Measurements from ENCODE around the gene TAOK1.
A peak's percentile ranks its signal among the peaks of the same experiment; 100 is the strongest.

TAOK1 gene

DNA sequence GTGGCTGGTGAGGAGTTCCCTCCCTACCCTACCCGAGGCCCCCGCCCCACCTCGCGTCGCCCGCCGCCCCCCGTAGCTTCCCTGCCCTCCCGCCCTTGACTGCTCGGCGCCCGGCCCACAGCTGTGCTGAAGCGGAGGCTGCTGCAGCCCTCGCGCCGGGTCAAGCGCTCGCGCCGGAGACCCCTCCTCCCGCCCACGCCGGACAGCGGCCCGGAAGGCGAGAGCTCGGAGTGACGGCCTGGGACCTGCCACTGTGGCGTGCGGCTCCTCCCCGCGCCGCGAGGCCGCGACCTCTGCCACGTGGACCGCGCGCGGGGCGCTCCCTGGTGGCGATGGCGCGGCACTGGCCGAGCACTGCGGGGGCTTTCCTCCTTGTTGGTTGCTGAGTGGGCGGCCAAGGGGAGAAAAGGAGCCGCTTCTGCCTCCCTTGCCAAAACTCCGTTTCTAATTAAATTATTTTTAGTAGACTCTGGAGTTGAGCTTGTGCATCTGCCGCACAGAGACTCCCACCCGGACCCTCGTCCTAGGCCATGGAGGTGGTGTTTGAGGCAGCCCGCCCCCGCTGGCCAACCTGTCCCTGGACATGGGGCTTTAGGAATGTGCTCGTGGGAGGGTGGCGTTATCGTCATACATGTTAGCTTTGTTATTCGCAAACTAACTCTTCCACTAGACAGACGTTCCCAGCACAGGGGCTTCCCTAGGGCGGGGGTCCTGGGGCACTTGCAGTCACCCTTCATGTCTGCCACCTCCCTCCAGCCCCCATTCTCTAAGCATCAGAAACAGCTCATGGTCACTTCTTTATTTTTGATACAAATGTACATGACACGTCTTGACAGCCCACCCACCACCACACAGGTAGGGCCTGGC is 182.8 kb downstream of the TAOK1 start:
- DNase-seq, result peak; percentile 65

DNA sequence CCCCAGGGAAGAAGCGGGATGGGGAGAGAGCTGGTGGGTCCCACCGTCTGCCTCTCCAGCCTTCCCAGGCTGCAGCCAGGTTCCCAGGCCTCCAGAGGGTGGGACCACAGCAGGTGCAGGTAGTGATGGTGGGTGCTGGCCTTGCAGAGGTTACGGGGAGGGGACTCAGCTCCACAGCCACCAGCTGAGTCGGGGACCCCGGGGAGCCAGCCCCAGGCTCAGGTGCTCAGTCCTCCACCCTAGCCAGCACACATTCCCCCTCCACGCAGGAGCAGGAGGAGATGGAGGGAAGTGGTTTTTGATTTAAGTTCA is 183.4 kb downstream of the TAOK1 start:
- no peak for DNase-seq

DNA sequence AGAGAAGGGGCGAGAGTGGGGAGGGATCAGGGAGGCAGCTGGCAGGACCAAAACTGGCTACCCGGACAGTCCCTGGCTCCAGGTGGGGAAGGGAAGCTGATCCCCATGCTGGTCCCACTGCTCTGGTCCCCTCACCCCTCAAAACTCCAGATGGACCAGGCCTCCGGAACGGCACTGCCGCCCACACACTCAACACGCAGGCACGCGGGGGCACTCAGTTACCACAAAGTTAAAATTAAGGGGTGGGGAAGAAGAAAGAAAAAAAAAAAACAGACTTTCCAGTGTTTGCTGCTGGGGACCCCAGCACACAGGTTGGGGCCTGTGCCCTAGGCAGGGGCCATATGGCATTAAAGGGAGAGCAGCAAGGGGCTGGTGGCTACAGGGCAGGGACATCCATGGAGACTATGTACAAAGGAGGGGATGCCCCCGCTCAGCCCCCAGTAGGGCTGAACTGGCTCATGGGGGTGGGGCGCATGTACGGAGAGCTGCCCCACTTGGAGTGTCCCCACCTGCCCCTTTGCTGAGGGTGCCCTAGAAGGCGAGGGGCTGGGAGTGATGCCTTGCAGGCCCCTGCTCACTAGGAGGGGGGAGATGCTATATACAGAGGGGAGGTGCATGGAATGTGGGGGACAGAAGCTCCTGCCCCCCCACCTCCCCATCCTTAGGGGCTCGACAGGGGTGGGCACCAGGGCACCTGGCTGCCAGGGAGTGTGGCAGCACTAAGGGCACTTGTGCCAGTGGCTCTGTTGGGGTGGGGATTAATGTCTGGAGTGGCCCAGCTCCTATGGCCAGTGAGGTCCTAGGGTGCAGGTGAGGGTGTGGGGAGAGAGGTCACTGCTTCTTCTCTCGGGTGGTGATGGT is 183.9 kb downstream of the TAOK1 start:
- DNase-seq, result no peak

DNA sequence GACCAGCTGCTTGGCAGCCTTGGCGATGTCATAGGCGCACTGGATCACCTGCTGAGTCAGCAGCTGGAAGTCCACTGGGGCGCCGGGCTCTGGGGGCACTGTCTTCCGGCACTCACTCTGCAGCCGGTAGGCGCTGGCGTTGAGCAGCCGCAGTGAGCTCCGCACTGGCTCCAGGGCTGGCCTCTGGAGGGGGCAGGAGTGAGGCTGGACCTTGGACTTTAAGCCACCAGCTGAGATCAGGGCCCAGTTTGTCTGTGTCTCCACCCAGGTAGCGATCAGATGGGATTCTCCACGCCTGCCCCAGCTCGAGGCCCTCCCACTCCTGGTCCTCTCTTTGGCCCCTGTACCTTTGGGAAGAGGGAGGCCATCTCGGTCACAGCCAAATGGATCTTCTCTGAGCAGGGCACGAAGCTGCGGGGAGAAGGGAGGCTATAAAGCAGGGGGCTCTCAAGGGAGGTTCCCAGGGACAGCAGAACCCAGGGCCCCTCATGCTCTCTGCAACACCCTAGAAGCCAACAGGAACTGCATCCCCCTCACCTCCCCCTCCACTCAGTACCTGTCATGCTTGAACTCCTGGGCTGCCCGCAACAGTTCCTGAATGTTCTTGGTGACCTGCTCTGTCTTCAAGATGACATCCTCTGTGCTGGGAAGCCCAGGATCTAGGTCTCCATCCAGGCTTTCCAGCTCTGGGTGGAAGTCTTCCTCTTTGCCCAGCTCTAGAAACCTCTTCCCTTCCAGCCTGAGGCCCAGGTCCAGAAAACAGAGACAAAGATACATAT is 184.8 kb downstream of the TAOK1 start:
- DNase-seq, result no peak

DNA sequence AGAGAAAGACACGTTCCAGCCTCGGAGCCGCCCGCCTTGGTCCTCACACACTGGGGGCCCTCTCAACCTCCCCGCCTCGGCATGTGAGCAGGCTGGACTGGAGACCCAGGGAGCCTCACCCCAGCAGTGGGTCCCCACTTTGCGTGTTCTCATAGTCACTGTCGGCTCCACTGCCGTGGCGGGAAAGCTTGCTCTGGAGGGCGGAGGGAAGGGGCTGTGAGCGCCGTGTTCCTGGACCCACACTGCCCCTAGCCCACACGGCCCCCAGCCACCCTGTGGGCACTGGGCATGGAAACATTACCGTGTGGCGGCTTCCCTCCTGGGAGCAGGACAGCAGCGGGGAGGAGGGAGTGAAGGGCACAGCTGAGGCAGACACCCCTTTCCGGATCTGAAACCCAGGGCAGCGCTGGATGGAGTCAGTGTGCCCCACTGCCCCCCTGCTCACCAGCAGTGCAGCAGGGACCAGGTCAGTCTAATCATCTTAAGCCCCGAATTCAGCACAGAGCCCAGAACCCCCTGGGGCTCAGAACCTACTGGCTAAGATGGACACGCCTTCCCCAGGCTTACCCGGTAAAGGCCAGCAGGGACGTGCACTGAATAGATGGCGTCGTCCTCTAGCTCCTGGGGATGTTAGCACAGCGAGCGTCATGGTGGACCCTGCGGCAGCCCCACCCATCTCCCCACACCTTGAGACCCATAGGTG is 185.5 kb downstream of the TAOK1 start:
- DNase-seq, result no peak

DNA sequence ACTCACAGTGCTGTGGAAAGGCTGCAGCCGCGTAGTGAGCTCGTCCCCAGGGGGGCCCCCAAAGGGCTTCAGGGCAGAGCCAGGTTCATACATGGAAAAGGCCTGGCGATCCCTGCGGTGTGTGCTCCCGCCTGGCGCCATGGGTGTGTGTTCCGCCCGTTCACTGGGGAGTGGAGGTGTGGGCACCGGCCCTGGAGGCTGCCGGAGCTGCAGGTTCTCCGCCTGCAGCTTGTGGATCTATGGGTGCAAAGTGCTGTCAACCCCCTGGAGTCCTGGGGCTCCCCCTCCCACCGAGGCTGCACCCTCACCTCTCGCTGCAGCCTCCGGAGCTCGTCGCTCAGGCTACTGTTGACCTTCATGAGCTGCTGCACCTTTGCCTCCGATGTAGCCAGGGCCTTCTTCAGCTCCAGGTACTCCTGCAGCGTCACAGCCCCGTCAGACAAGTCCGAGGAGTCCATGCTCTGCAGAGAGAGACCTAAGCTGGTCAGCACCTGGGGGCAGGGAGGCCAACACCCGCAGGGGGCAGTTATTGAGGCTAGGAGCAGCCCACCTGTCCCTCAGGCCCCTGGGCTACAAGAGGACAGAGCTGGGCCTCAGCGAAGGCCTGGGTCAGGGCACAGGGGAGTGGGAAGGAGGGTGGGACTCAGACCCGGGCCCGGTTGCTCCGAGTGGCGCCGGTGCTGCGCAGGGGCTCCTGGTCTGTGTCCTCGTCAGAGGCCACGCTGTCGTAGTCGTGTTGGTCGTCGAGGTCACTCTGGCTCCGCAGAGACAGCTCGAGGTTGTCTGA is 186.2 kb downstream of the TAOK1 start:
- DNase-seq, result no peak

DNA sequence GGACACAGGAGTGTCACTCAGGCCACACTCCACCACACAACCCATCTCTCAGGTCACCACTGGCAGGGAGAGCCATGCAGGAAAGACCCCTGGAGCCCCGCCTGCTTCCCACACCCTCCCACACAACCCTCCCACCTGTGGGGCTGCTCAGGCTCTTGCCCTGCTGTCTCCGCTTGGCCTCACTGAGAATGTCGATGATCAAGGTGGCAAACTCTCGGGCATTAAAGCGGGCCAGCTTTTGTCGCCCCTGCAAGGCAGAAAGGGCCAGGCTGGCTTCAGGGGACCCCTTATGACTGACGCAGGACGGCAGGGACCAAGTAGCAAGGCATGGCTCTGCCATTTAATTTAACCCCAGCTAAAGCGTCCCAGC is 186.8 kb downstream of the TAOK1 start:
- no peak for DNase-seq

DNA sequence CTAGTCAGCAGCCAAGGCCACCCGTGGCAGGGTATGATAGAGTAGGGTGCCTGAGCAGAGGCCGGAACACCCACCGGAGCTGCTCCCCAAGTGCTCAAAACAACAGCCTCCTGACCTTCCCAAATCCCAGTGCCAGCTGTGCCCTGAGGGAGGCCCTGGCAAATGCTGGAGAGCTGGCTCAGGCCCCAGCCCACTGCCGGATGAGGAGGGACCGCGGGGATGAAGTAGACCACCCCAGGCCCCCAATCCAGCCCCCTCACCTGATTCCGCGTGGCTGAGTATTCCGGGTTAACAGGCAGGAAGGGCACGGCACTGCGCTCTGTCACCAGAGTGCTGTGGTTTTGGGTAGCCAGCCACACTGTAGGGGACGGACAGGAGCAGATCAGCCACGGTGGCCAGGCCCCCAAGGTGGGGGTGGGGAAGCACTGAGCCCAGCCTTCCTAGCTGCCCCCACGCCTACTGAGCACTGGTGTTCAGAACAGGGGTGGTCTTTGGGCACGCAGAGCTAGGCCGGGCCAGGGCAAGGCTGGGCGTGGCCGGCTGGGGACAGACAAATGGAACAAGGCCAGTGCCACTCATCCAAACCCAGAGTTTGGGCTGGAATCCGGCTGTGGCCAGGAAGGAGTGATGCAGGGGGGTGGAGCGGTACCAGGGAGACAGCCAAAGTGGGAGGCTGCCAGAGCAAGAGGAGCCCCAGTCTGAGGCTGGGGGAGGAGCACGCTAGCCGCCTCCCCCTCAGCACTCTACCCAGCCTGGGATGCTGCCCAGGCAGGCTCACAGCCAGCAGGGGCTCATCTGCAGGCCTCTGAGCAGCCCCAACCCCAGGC is 187.4 kb downstream of the TAOK1 start:
- no peak for DNase-seq

GRCh38 chr17:29578626-29579485 is 188.7 kb downstream of the TAOK1 start:
- no peak for DNase-seq

GRCh38 chr17:29579866-29580771 is 190.0 kb downstream of the TAOK1 start:
- peak; percentile 76 for DNase-seq

- no peak for DNase-seq
Measured at GRCh38 chr17:29581583-29582253, 191.6 kb downstream of the TAOK1 start.

GRCh38 chr17:29582254-29582765 is 192.1 kb downstream of the TAOK1 start:
- DNase-seq, result no peak

- DNase-seq, result no peak
Measured at GRCh38 chr17:29582772-29583171, 192.6 kb downstream of the TAOK1 start.

GRCh38 chr17:29583324-29584248 is 193.4 kb downstream of the TAOK1 start:
- no peak for DNase-seq

DNA sequence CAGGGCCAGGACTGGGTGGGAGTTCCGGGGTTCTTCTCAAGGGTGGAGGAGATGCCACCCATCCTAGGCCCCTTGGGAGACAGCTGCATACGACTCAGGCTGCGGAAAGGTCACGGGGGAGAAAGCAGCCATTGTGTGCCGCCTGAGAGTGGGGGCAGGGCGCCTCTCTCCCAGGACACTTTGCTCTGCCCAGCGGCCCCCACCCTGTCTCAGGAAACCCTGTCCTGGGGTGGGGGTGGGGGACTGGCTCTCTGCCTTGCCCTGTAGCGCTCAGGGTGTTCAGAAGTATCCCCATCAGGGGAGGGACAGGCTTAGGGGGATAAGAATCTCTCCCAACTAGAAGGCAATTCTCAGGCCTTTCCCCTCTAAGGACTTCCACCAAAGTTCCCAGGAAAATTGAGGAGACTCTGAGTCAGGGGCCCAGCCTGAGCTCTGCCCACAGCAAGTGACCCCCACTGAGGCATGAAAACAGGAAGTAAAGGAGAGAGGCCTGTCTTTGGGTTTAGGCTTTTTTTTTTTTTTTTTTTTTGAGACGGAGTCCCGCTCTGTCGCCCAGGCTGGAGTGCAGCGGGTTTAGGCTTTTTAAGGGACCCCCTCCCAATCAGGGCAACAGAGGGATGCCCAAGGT is 194.4 kb downstream of the TAOK1 start:
- DNase-seq, result no peak

DNA sequence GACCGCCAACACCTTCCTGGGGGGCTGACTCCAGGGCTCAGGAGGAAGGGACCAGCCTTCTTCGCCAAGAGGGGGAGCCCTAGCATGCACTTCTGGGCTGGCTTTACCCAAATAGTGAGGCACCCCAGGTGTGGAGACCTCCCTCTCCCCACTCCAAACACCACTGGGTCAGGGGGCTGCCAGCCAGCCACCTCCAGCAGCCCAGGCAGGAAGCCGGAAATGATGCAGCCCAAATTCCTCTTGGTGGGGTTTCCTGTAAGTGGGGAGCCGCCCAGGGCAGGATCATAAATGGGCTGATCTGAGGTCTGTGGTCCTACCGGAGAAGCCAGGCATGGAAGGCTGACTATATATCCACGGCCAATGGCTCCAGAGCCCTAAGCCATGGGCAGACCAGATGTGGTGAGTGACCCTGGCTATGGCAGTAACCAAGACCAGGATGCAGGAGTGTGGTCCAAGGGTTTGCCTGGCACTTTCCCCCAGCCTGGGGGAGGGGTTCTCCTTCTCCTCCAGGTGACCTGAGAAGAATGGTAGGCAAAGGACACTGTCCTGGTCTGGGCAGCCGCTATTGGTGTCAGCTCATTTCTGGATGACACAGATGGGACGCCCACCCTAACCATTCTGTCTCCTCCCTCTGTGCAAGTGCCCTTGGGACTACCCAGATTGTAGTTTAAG is 195.1 kb downstream of the TAOK1 start:
- no peak for DNase-seq
